ENCODE data around the gene RPUSD1. TPM values are rescaled to one million over a fixed set of nuclear protein-coding genes. Genes with fewer than 3 reads are reported as not detected.

Gene RPUSD1
- total RNA-seq, 1 donor from 2014 or later: 5.5 TPM

GRCh38 chr16:819336-820043 lies 31.3 kb upstream of the RPUSD1 start:
- DNase-seq (ENCODE audit: low spot score): no peak

- DNase-seq (ENCODE audit: low spot score): no peak
Measured at GRCh38 chr16:818592-818991, 30.4 kb upstream of the RPUSD1 start.

GRCh38 chr16:818132-818531 lies 30.0 kb upstream of the RPUSD1 start:
- DNase-seq (ENCODE audit: low spot score): no peak

- DNase-seq (ENCODE audit: low spot score): no peak
Measured at GRCh38 chr16:817001-817906, 29.1 kb upstream of the RPUSD1 start.

GRCh38 chr16:815861-816260 lies 27.7 kb upstream of the RPUSD1 start:
- no peak for DNase-seq (ENCODE audit: low spot score)

GRCh38 chr16:814974-815373 lies 26.8 kb upstream of the RPUSD1 start:
- no peak for DNase-seq (ENCODE audit: low spot score)

- no peak for DNase-seq (ENCODE audit: low spot score)
Measured at GRCh38 chr16:813916-814412, 25.8 kb upstream of the RPUSD1 start.

GRCh38 chr16:813204-813915 lies 25.2 kb upstream of the RPUSD1 start:
- peak; percentile 49 for DNase-seq (ENCODE audit: low spot score)

GRCh38 chr16:808085-808386 lies 19.9 kb upstream of the RPUSD1 start:
- no peak for DNase-seq (ENCODE audit: low spot score)

GRCh38 chr16:807347-808084 lies 19.3 kb upstream of the RPUSD1 start:
- DNase-seq (ENCODE audit: low spot score): peak; percentile 94

- DNase-seq (ENCODE audit: low spot score): no peak
Measured at GRCh38 chr16:805474-805873, 17.3 kb upstream of the RPUSD1 start.

- no peak for DNase-seq (ENCODE audit: low spot score)
Measured at GRCh38 chr16:804193-805048, 16.2 kb upstream of the RPUSD1 start.

- DNase-seq (ENCODE audit: low spot score): no peak
Measured at GRCh38 chr16:803754-804080, 15.5 kb upstream of the RPUSD1 start.

- DNase-seq (ENCODE audit: low spot score): no peak
Measured at GRCh38 chr16:802914-803753, 15.0 kb upstream of the RPUSD1 start.

- no peak for DNase-seq (ENCODE audit: low spot score)
Measured at GRCh38 chr16:802461-802860, 14.3 kb upstream of the RPUSD1 start.

- no peak for DNase-seq (ENCODE audit: low spot score)
Measured at GRCh38 chr16:801584-802363, 13.6 kb upstream of the RPUSD1 start.

- no peak for DNase-seq (ENCODE audit: low spot score)
Measured at GRCh38 chr16:800834-801511, 12.8 kb upstream of the RPUSD1 start.

All from umbilical cord (tissue), 2 donors.